PFSK-1 (cell line): ENCODE measurements around the gene TCF12.

ENCODE experiments used
- FOXP2 ChIP-seq: optimal IDR thresholded peaks from 2 replicates; pipeline ENCODE3; 2011; ENCODE audit warnings: borderline replicate concordance, control low read depth, inconsistent platforms; ENCODE audit not compliant: insufficient read depth; ENCODE audit errors: extremely low read length, extremely low read depth
- POLR2AphosphoS5 ChIP-seq: IDR thresholded peaks from 2 replicates; pipeline ENCODE4 v1.6.1; 2012; ENCODE audit warnings: low read depth, mild to moderate bottlenecking, control low read depth, low read length, moderate library complexity
- SIN3A ChIP-seq: IDR thresholded peaks from 2 replicates; pipeline ENCODE4 v1.6.1; 2012; ENCODE audit warnings: mild to moderate bottlenecking, low read length, moderate library complexity, borderline replicate concordance; ENCODE audit not compliant: insufficient read depth
- TAF1 ChIP-seq: IDR thresholded peaks from 2 replicates; pipeline ENCODE4 v1.6.1; 2012; ENCODE audit warnings: low read length, control low read depth, borderline replicate concordance; ENCODE audit not compliant: insufficient read depth
- TF ChIP-seq, protein P1 (sequence below), 2 experiments: IDR thresholded peaks; 2 replicates each; pipeline versions ENCODE4 v1.6.1 to v1.8.0; 2011 to 2012; ENCODE audit warnings: low read depth in 2 of 2, low read length in 2 of 2, control low read depth in 1 of 2, inconsistent platforms in 1 of 2, mild to moderate bottlenecking in 1 of 2, moderate library complexity in 1 of 2; ENCODE audit not compliant: insufficient read depth in 1 of 2

DNA sequence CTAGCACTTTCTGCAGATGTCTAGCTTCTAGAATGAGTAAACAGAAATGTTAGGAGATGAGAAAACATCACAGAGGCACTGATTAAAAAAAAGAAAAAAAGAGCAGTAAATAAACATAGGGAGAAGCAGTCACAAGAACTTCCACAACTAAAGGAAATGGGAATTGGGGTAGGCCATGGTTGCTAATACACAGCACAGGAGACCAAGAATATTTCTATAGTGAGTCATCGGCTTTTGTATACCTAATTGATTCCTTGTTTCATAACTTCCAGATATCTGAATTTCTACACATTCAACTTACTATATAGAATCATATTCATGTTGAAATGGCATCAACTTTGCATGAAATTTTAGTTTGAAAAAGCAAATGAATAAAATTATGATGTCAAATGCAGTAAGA, 47.3 kb upstream of the TCF12 start:
- TF ChIP-seq, protein P1, sequence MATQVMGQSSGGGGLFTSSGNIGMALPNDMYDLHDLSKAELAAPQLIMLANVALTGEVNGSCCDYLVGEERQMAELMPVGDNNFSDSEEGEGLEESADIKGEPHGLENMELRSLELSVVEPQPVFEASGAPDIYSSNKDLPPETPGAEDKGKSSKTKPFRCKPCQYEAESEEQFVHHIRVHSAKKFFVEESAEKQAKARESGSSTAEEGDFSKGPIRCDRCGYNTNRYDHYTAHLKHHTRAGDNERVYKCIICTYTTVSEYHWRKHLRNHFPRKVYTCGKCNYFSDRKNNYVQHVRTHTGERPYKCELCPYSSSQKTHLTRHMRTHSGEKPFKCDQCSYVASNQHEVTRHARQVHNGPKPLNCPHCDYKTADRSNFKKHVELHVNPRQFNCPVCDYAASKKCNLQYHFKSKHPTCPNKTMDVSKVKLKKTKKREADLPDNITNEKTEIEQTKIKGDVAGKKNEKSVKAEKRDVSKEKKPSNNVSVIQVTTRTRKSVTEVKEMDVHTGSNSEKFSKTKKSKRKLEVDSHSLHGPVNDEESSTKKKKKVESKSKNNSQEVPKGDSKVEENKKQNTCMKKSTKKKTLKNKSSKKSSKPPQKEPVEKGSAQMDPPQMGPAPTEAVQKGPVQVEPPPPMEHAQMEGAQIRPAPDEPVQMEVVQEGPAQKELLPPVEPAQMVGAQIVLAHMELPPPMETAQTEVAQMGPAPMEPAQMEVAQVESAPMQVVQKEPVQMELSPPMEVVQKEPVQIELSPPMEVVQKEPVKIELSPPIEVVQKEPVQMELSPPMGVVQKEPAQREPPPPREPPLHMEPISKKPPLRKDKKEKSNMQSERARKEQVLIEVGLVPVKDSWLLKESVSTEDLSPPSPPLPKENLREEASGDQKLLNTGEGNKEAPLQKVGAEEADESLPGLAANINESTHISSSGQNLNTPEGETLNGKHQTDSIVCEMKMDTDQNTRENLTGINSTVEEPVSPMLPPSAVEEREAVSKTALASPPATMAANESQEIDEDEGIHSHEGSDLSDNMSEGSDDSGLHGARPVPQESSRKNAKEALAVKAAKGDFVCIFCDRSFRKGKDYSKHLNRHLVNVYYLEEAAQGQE (IDR thresholded peaks at IDR 0.05; ENCODE audit: insufficient read depth in 1 of 2, low read depth in 2 of 2, low read length in 2 of 2), result no peak
- TF ChIP-seq SIN3A, result no peak
- TF ChIP-seq POLR2AphosphoS5, result no peak
- no peak for TF ChIP-seq TAF1
- TF ChIP-seq FOXP2, result no peak
